ENCODE measurements around the gene CTNNAL1.
"Not testable (repeated sequence)": the region's sequence is repeated elsewhere in the genome, so short reads cannot be mapped to it uniquely, and the experiment has no call there.

Gene CTNNAL1

DNA sequence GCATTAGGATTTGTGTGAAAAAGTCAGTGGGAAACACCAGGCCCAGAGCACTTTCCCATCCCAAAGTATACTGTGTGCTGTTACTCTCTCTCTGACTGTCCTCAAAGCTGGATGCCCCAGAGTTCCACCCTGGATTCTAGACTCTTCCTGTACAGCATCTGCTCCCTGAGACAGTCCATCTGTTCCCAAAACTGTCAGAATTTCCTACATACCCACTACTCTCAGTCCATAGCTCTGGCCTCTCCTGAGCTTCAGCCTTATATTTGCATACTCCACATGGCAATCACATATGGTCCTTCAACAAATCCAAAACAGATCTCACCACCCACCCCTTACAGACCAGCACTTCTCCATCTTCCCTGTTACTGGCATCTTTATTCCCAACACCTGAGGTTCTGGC, 88.8 kb downstream of the CTNNAL1 start:
- ChIA-PET POLR2A (no interaction called here), CTCF (interaction anchor here (0.6 kb wide), 1 partner anchor 33 kb away, joined by 3 read pairs; no protein-coding TSS in a partner anchor)
- H3K36me3 ChIP-seq (ENCODE audit: control insufficient read depth in 2 of 2, insufficient read depth in 1 of 2, low read length in 2 of 2), result peaks cover 27 to 96% of the 10 kb centered on the region in 2 experiments
- TF ChIP-seq ZNF174 (tag by site-specific recombination; IDR thresholded peaks at IDR 0.05) (no peak), ZNF274 (IDR thresholded peaks at IDR 0.05; ENCODE audit: low read length) (no peak), ZNF274 (tag by site-specific recombination; IDR thresholded peaks at IDR 0.05; ENCODE audit: borderline replicate concordance) (no peak), ZFP3 (tag by site-specific recombination; IDR thresholded peaks at IDR 0.05; ENCODE audit: low read depth) (no peak), ZNF513 (tag by site-specific recombination; IDR thresholded peaks at IDR 0.05) (no peak), ZNF768 (tag by site-specific recombination; IDR thresholded peaks at IDR 0.05) (no peak), ZNF677 (tag by site-specific recombination; IDR thresholded peaks at IDR 0.05) (no peak), SP2 (tag by site-specific recombination; IDR thresholded peaks at IDR 0.05) (no peak), ZNF585B (tag by site-specific recombination; IDR thresholded peaks at IDR 0.05) (no peak), ZNF548 (tag by site-specific recombination; IDR thresholded peaks at IDR 0.05) (no peak), ZBTB20 (tag by site-specific recombination; IDR thresholded peaks at IDR 0.05) (no peak)
- TF ChIP-seq, protein P1, sequence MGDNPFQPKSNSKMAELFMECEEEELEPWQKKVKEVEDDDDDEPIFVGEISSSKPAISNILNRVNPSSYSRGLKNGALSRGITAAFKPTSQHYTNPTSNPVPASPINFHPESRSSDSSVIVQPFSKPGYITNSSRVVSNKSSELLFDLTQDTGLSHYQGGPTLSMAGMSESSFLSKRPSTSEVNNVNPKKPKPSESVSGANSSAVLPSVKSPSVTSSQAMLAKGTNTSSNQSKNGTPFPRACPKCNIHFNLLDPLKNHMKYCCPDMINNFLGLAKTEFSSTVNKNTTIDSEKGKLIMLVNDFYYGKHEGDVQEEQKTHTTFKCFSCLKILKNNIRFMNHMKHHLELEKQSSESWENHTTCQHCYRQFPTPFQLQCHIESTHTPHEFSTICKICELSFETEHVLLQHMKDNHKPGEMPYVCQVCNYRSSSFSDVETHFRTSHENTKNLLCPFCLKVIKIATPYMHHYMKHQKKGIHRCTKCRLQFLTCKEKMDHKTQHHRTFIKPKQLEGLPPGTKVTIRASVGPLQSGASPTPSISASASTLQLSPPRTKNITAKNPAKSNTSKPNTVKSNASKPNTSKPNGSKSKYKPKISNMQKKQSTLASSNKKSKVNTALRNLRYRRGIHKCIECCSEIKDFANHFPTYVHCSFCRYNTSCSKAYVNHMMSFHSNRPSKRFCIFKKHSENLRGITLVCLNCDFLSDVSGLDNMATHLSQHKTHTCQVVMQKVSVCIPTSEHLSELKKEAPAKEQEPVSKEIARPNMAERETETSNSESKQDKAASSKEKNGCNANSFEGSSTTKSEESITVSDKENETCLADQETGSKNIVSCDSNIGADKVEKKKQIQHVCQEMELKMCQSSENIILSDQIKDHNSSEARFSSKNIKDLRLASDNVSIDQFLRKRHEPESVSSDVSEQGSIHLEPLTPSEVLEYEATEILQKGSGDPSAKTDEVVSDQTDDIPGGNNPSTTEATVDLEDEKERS (tag by site-specific recombination; IDR thresholded peaks at IDR 0.05), result no peak
- no peak overlapping the region for H3K4me3 ChIP-seq (ENCODE audit: low read depth, low read length)
- no peaks in the 10 kb centered on the region for H3K4me1 ChIP-seq (ENCODE audit: control insufficient read depth, insufficient read depth, low read length)
- no peak overlapping the region for H3K27ac ChIP-seq (ENCODE audit: extremely low read depth, low read depth, low read length)
- no peaks in the 10 kb centered on the region for H3K9me3 ChIP-seq (ENCODE audit: control insufficient read depth, insufficient read depth, low read depth, low read length)

DNA sequence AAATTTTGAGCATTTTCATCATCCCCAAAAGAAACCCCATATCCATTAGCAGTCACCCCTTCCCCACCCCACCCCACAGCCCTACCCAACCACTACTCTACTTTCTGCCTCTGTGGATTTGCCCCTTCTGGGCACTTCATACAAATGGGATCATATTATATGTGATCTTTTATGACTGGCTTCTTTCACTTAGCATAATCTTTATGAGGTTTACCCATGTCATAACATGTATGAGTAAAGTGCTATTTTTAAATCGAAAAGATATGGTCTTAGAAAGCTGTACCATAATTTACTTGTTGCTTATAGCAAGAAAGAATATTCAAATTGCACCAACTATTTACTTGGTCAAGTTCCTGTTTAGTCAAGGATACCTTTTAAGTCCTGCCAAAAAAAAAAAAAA, 92.1 kb downstream of the CTNNAL1 start:
- Histone ChIP-seq H3K4me1 (ENCODE audit: control insufficient read depth, insufficient read depth, low read length) (no peaks in the 10 kb centered on the region), H3K27ac (ENCODE audit: extremely low read depth, low read depth, low read length) (no peak overlapping the region), H3K9me3 (ENCODE audit: control insufficient read depth, insufficient read depth, low read depth, low read length) (no peaks in the 10 kb centered on the region), H3K36me3 (ENCODE audit: control insufficient read depth in 2 of 2, insufficient read depth in 1 of 2, low read length in 2 of 2) (peaks cover 30 to 93% of the 10 kb centered on the region in 2 experiments), H3K4me3 (ENCODE audit: low read depth, low read length) (no peak overlapping the region)
- TF ChIP-seq SP7 (tag by site-specific recombination; IDR thresholded peaks at IDR 0.05), result no peak
- TF ChIP-seq ZNF16 (tag by site-specific recombination; IDR thresholded peaks at IDR 0.05; ENCODE audit: low read depth), result no peak
- no peak for TF ChIP-seq ZNF157 (tag by site-specific recombination; IDR thresholded peaks at IDR 0.05)
- TF ChIP-seq GLIS1 (tag by site-specific recombination; IDR thresholded peaks at IDR 0.05), result no peak
- TF ChIP-seq SP2 (tag by site-specific recombination; IDR thresholded peaks at IDR 0.05), result no peak
- ChIA-PET CTCF (interaction anchor here (0.6 kb wide), 1 partner anchor 35 kb away, joined by 4 read pairs; no protein-coding TSS in a partner anchor), POLR2A (no interaction called here)

- POLR2A ChIA-PET, result not testable (repeated sequence)
These were observed 92.9 kb downstream of the CTNNAL1 start for GRCh38 chr9:108920401-108920800.

More at GRCh38 chr9:108920401-108920800, 92.9 kb downstream of the CTNNAL1 start:
- CTCF ChIA-PET; H3K4me1 ChIP-seq (ENCODE audit: control insufficient read depth, insufficient read depth, low read length); H3K27ac ChIP-seq (ENCODE audit: extremely low read depth, low read depth, low read length); H3K9me3 ChIP-seq (ENCODE audit: control insufficient read depth, insufficient read depth, low read depth, low read length); H3K4me3 ChIP-seq (ENCODE audit: low read depth, low read length): not testable (repeated sequence)
- H3K36me3 ChIP-seq (ENCODE audit: control insufficient read depth in 2 of 2, insufficient read depth in 1 of 2, low read length in 2 of 2), result peaks cover 27 to 93% of the 10 kb centered on the region in 2 experiments
